Measurements from ENCODE around the gene SMARCA4.
"Not testable (repeated sequence)": the region's sequence is repeated elsewhere in the genome, so short reads cannot be mapped to it uniquely, and the experiment has no call there.

The SMARCA4 gene

GRCh38 chr19:10981252-10981895 lies 20.5 kb downstream of the SMARCA4 start:
- no peak for DNase-seq

- no peak for DNase-seq
These were observed 22.2 kb downstream of the SMARCA4 start for GRCh38 chr19:10983026-10983425.

DNA sequence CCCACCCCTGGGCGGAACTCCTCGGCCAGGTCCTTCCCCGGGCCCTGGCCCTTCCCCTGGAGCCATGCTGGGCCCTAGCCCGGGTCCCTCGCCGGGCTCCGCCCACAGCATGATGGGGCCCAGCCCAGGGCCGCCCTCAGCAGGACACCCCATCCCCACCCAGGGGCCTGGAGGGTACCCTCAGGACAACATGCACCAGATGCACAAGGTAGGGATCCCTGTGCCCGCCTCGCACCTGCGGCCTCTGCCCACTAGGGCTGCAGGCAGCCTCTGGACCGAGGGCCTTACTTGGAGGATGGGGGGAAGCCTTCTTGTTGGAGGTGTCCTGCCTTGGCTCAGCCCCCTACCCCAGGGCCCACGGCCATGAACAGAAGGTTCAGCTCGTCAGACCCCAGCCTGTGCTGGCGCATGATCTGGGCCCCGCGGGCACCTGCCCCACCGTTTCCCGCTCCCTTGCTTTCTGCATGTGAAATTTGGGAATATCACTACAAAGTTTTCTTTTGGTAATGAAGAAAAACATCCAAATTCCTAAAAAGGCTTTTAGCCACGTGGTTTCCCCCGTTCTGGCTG lies 23.4 kb downstream of the SMARCA4 start:
- DNase-seq: no peak

- no peak for DNase-seq
These were observed 24.7 kb downstream of the SMARCA4 start for GRCh38 chr19:10985502-10985901.

GRCh38 chr19:10986301-10987127 lies 25.7 kb downstream of the SMARCA4 start:
- no peak for DNase-seq

- no peak for DNase-seq
These were observed 26.9 kb downstream of the SMARCA4 start for GRCh38 chr19:10987571-10988297.

- no peak for DNase-seq
These were observed 27.6 kb downstream of the SMARCA4 start for GRCh38 chr19:10988380-10988779.

DNA sequence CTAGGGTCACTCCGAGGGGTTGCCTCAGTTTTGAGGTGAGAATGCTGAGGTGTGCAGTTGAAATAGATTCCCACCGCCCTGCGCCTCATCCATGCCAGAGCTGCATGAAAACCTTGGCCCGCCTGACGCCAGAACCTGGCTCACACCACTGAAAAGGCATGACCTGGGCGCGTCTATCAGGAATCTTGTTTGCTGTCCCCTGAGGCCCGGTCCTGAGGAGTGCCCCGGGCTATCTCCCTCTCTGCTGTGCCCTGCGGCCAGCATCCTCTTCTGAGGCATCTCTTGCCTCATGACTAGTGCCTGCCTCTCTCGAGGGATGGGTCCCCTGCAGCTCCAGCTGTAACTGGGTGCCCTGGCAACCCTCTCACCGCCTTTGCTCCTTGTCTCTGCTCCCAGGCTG lies 28.1 kb downstream of the SMARCA4 start:
- DNase-seq: no peak

GRCh38 chr19:10991076-10991475 lies 30.2 kb downstream of the SMARCA4 start:
- no peak for DNase-seq

DNA sequence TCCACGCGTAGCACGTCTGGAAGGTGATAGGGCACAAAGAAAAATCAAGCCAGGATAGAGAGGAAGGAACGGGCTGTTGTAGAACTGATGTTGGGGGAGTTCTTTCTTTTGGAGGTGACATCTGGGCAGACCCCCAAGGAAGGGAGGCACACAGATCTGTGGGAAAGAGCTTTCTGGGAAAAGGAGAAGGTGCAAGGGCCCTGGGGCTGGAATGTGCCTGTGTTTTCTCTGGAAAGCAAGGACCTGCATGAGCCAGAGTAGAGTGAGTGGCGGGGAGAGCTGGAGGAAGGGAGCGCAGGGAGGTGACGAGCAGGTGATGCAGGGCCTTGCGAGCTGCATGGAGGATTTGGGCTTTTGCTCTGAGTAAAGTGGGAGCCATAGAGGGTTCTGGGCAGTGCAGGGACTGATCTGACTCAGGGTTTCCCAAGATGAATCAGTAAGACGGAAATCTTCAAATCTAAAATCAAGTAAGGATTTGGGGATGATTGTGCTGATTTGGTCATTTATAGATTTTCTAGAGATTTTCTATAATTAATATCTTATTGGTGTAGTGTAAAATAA lies 30.8 kb downstream of the SMARCA4 start:
- no peak for DNase-seq

GRCh38 chr19:10992174-10992573 lies 31.3 kb downstream of the SMARCA4 start:
- DNase-seq: not testable (repeated sequence)

- no peak for DNase-seq
These were observed 35.2 kb downstream of the SMARCA4 start for GRCh38 chr19:10995926-10996600.

- DNase-seq: no peak
These were observed 37.3 kb downstream of the SMARCA4 start for GRCh38 chr19:10998045-10998533.

GRCh38 chr19:10998666-10999065 lies 37.8 kb downstream of the SMARCA4 start:
- DNase-seq: no peak

DNA sequence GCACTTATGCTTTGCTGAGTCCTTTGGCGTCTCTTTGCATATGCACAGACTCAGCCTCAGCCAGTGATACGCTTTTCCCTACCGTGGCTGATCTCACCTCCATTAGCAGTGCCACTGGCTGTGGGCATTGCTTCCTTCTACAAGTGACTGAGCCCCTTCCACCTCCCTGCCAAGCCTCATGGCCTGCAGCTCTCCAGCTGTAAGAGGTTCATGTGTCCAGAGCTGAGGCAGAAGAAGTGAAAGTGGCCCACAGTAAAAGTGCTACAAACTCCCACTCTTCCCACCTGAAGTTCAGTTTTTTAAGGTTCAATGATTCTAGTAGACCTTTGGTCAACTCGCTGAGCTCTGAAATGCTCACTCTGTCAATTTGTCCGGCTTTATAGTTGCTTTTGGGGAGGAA lies 44.7 kb downstream of the SMARCA4 start:
- DNase-seq: no peak

- no peak for DNase-seq
These were observed 46.6 kb downstream of the SMARCA4 start for GRCh38 chr19:11007385-11007784.

GRCh38 chr19:11007962-11008532 lies 47.2 kb downstream of the SMARCA4 start:
- no peak for DNase-seq

GRCh38 chr19:11010041-11010440 lies 49.2 kb downstream of the SMARCA4 start:
- DNase-seq: no peak

- no peak for DNase-seq
These were observed 51.7 kb downstream of the SMARCA4 start for GRCh38 chr19:11012507-11012906.

DNA sequence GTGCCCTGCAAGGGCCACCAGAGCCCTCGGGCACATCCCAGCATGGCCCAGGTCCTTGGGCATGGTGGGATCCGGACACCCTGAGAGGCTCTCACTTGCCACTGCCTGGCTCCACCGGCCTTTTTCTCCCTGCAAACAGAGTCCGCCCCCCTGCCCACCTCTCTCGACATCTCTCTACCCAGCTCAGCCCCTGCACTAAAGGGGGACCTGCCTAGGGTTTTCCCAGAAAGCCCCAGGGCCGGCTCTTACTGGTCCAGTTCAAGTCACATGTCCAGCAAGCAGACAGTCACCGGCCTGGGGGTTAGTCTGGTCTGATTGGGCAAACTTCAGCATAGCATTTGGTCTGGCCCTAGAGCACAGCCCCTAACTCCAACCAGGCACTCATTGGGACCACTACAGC lies 52.9 kb downstream of the SMARCA4 start:
- DNase-seq: no peak

- DNase-seq: no peak
These were observed 53.6 kb downstream of the SMARCA4 start for GRCh38 chr19:11014403-11014911.

GRCh38 chr19:11016631-11017030 lies 55.8 kb downstream of the SMARCA4 start:
- no peak for DNase-seq

Measured in activated gamma-delta T cell (primary cell).